Right lobe of liver (tissue), 4 donors: ENCODE data around the gene LRRC10B.

ENCODE experiments used
- CTCF ChIP-seq, 4 donors: fragments of 200-600 bp in 3 of 4; fragments of 450-650 bp in 1 of 4; IDR thresholded peaks; one replicate each; pipeline versions ENCODE4 v1.5.1 to v1.8.0; 2016 to 2022; ENCODE audit warnings: antibody characterized with exemption in 4 of 4, mild to moderate bottlenecking in 2 of 4
- POLR2A ChIP-seq: fragments of 450-650 bp; IDR thresholded peaks from one replicate; pipeline ENCODE4 v1.6.1; 2017; ENCODE audit warnings: antibody characterized with exemption, mild to moderate bottlenecking
- donor health status: DM: no; HTN: no; CAD: no.
- donor health status: DM: no; HTN: no; CAD: no.
- donor health status: DM: no; HTN: yes; CAD: no.

- peak in 2 of 4 donors; percentile 6 to 10 for TF ChIP-seq CTCF (IDR thresholded peaks at IDR 0.05)
- no peak for TF ChIP-seq POLR2A
Measured at GRCh38 chr11:61460986-61461385, 47.6 kb upstream of the LRRC10B start.
